Hypothalamus (tissue), 51 donors: ENCODE data around the gene CHMP1A.

Experiments used
- DNase-seq, 51 donors: peaks; one replicate each; lab custom pipeline; 2025; lab: John Stamatoyannopoulos, UW

CHMP1A gene

DNA sequence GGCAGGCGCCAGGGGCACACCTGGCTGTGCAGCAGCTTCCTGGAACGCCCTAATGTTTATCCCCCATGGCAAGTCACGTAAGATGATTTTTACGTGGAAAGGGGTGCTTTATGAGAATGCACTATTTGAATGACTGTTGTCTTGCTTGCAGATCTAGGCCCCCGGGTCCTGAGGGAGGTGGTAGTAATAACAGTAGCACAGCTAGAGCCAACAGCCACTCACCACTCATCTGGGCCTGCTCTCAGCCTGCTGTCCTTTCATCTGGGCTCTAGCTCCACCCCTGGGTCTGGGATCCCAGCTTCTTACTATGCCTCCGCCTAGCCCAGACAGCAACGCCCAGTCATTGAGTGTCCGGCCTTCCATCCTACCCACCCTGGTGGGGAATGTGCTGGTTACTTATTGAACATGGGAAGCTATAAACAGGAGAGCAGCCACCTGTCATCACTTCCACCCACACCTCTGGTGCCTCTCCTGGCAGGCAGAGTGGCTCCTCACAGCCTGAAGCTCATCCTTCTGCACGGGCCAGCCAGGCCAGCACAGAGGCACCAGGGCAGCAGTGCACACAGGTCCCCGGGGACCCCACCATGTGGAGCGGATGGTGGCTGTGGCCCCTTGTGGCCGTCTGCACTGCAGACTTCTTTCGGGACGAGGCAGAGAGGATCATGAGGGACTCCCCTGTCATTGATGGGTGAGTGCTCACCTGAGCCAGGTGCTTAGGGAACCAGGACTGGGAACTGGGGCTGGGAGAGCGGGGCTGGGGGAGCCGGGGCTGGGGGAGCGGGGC lies 27.5 kb downstream of the CHMP1A start:
- DNase-seq: no peak

DNA sequence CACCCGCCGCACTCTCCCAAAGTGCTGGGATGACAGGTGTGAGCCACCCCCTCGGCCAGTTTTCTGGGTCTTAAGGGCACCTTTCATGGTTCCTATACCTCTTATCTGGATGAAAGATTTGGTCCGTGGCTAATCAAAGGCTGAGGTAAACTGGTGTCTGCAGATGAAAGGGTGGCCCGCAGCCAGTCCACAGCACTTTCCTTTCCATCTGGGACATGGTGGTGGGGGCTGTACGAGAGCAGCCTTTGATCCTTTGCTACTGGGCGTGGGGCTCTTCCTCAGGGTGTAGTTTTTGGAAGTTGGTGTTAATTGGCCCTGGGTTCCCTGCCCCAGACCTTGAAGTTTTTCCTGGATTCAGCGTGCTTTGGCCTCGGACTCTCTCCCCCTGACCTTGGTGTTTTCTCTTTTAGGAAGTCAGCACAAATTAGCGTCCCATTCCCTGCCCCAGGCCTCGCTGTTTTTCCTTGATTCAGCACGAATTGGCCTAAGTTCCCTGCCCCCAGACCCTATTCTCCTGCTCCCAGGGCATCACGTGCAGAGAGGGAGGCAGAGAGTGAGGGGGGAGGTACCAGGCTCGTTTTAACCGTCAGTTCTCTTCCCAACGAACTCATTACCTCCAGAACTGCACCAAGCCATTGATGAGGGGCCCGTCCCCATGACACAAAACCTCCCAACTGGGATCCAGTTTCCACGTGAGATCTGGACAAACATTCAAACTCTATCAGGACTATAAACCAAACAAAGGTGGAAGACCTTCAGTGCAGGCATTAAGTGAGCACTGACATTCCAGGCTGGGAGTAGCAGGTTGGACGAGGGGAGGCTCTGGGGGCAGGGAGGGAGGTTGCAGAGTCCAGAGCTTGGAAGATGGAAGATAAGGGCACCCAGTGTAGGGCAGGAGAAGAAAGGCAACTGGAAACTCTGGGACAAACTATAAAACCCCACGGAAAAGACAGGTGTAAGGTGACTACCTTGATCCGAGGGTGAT lies 32.4 kb downstream of the CHMP1A start:
- DNase-seq: no peak

DNA sequence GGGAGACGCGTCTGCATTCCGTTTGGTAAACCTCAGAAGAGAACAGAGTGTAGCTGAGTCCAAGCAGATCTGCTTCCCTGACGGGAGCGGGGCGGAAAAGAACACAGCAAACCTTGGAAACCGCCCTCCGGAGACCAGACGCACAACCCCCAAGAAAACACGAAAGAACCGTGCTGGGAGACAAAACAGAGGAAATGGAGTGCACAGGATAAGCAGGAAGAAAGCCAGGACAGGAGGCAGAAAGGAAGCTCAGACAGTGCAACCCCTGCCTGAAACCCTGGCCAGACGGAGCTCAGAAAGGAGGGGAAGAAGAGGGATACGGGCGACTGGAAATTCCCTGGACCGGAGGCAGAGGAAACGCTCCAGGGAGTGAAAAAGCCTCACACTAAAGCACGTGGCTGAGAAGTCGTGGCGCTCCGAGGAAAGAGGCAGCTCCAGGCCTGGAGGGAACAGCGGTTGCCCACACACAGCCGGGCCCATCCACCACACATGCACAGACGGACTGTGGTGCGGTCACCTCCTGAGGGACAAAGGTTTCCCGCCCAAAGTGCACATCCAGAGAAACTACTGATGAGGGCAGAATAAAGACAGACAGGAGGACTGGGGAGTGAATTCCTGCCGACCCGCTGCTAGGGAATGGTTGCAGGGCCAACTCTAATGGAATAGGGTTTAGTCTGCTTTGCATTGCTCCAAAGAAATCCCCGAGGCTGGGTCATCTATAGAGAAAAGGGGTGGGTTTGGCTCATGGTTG lies 33.8 kb downstream of the CHMP1A start:
- DNase-seq: no peak

DNA sequence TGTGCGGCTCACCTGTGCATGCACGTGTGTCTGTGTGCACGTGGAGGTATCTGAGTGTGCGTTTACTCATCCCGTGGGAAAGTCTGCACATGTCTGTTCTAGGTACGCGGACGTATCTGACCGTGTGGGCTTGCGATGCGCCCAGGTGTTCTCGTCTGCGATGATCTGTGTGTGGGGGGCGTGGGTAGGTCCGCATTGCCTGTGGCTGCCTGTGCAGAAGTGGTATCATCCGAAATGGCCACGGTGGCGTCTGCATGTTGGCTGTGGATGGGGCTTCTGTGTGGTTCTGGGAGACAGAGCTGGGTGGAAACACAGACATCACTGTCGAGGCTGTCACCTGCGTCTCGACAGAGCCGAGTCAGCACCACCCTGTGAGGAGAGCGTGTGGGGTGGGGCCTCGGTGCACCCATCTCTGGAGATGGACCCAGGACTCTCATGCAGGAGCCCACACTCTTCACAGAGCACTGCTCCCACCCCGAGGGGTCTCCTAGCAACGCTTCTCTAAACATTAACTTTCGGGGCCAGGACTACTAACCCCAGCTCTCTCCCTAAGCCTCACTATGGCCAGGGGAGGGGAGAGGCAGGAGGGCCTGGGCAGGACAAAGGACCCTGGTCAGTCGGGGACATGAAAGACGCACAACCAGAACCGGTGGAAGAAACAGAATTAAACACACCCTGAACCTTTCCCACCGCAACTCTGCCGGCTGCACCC lies 35.7 kb downstream of the CHMP1A start:
- DNase-seq: no peak

DNA sequence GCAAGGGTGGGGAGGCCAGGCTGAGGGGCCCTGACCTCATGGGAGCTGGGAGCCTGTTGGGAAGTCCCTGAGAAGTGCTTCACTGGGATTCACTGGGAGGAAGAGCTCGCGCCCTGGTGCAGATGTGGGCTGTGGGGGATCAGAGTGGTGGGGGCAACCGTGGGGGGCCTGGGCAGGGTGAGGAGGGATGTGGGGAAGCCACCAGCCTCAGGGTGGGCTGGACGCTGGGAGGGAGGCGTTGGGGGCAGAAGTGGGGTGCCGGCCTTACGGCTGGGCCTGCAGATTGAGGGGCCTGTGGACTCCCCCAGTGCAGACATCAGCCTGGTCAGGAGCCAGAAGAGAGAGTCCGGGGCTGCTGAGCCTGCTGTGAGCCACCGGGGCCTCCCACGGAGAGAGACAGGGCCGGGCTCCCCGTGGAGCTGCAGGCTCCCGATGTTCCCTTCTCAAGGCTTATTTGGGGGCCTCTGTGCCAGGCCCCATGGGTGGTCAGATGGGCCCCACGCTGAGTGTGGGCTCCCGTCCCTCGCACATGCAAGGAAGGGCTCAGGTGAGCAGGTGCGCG lies 36.3 kb downstream of the CHMP1A start:
- DNase-seq: no peak

DNA sequence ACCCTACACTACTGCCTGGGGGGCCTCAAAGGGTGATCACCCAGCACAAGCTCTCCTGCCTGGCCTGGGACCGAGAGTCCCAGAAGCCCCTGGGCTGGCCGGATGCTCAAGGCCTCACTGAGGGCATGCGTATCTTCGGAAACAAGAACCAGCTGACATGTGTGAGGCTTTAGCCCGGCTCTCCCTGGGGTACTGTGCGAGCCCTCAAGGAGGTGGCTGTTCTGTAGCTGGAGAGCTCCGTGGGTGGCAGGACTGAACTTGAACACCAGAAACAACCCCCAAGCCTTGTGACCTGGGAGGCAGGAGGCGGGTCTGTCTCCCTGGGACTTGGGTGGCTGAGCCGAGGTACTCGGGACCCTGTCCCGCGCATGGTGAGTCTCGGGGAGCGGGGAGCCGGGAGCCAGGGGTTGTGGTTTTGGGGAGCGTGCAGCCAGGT lies 37.1 kb downstream of the CHMP1A start:
- DNase-seq: no peak

DNA sequence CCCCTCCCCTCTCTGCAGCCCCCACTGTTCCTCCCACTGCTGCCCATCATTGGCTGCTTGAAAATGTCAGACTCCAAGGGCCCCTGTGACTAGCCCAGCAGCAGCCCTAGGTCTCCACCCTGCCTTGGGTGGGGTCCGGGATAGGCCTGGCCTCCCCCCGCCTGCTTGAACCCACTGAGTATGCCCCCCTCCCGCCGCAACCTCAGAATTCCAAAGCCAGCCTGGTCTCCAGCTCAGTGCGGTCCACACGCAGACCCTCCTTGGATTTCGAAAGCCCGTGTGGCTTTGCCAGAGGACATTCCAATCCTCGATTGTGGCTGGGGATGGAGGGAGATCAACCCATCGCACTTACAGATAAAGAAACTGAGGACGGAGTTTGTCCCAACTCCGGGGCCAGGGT lies 37.7 kb downstream of the CHMP1A start:
- no peak for DNase-seq

DNA sequence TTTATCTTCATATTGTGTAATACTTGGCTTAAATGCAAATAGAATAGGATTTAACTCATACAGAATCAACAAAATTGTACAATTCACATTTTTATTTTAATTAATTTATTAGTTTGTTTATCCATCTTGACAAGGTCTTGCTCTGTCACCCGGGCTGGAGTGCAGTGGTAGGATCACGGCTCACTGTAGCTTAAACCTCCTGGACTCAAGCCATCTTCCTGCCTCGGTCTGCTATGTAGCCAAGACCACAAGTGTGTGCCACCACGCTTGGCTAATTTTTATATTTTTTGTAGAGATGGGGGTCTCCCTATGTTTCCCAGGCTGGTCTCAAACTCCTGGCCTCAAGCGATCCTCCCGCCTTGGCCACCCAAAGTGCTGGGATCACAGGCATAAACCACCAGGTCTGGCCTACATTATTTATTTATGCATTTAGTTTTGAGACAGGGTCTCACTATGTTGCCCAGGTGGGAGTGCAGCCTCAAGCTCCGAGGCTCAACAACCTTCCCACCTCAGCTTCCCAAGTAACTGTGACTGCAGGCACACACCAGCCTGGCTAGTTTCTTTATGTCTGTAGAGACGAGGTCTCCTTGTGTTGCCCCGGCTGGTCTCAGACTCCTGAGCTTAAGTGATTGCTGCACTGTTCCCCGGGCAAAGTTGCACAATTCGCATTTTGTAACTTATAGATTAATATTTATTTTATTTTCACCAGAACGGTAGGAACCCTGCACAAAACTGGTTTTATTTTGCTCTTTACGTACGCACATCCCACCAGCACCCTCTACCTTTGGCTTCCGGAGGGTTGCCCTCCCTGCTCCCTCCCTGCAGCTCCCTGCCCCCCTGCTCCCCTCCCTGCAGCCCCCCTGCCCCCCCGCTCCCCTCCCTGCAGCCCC lies 39.2 kb downstream of the CHMP1A start:
- no peak for DNase-seq

DNA sequence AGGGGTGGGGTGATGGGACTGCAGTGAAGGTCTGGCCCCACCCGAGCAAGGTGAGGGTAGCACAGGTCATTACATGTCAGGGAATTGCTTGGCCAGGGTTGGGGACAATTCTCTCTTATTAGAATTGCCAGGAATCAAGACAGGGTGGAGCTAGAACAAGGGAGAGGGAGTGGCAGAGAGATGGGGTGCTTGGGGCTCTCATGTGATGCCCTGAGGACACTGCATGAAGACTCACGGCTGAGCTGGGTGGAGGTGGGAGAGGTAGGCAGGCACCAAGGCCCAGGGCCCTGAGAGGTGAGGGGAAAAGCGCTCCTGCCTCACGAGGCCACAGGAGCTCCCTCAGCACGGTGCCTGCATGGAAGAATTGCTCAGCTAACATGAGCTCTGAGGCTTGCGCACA lies 40.5 kb downstream of the CHMP1A start:
- no peak for DNase-seq

DNA sequence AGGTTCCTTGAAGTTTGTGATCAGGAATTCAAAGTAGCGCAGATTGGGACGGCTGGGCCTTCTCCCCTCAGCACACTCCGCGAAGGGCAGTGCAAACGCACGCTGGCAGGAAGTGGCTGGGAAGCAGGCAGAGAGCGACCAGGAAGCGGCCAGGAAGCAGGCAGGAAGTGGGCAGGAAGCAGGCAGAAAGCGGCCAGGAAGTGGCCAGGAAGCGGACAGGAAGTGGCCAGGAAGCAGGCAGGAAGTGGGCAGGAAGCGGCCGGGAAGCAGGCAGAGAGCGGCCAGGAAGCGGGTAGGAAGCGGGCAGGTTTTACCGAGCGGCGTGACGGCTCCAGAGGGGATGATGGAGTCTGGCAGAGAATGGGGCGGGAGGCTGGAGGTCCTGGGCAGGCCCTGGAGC lies 40.9 kb downstream of the CHMP1A start:
- DNase-seq: no peak

DNA sequence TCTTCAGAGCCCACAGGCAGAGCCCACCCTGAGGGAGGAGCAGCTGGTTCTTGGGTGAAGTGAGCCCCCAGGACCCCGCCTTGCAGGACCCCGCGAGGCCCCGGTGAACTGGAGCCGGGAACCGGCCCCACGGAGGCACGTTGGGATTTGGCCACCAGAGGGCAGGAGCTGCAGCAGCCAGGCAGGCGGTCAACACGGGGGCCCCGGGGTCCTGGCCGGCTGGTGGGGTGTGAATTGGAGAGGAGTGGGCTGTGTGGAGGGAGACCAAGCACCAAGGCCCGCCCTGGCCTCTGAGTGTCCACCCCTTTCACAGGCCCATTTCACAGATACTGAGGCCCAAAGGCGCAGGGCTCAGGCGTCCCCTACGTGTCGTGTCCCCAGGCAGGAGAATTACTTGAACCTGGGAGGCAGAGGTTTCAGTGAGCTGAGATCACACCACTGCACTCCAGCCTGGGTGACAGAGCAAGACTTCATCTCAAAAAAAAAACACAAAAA lies 41.9 kb downstream of the CHMP1A start:
- peak in 4 of 51 donors; percentile 10 to 23 (median 12) for DNase-seq

DNA sequence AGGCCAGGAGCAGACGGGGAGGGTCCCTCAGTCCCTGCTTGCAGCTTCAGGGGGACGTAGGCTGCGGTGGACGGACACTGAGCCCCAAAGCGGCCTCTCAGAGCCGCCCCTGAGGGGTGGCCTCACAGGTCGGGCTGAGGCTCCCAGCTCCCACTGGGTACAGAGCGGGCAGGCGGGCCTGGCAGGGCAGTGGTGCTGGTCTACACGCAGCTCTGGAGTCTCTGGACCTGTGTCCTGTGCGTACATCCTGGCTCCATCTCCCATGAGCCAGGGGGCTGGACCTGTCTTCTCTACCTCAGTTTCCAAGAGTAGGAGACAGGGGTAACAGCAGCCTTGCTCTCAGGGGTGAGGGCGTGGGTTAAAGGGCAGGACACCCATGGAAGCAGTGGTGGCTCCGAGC lies 42.3 kb downstream of the CHMP1A start:
- DNase-seq: no peak

DNA sequence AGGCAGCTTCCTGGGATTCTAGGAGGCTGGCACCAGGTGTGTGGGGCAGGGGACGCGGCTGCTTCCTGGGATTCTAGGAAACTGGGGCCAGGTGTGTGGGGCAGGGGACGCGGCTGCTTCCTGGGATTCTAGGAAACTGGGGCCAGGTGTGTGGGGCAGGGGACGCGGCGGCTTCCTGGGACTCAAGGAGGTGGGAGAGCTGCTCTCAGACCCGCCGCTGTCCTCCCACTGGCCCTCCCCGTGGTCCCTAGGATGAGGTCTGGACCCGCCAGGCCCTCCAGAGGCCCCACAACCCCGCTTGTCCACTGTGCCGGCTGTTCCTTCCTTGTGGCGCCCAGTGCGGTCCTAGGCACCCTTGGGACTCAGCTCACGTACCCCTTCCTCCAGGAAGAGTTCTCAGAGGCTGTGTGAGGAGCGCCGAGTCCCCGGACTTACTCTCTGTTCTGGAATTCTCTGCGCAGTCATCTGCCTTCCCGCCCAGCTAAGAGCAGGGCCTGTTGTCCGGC lies 43.5 kb downstream of the CHMP1A start:
- DNase-seq: no peak

DNA sequence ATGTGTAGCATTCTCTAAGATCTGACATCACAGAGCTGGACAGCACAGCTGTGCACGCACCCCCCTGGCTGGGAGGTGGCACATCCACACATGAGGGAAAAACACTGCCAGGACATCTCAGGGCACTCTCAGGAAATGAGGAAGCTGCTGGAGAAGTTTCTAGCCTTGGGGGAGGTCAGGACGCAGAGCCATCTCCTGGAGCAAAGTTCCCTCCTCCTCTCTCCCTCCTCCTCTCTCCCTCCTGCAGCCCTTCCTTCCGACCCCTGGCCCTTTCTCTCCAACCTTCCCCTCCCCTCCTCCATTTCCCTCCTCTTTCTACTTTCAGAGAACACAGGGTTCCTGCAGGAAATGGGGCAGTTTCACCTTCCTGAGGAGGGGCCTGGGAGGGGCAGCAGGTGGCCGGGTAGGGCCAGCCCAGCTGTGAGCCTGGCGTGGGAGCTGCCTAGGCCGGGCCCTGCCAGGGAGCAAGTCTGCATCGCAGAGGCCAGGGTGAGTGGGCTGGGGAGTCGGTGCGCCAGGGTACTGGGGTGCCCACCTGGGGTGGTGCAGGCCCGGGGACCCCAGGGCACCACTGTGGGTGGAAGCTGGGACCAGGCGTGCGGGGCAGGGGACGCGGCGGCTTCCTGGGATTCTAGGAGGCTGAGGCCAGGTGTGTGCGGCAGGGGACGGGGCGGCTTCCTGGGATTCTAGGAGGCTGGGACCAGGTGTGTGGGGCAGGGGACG lies 44.1 kb downstream of the CHMP1A start, which contains the start of gene DPEP1:
Gene DPEP1, plus strand, starts transcription at position 412 of the 723 bp plus-strand sequence. CDS start 16,769 bp downstream, outside the sequence.
- DNase-seq: no peak

DNA sequence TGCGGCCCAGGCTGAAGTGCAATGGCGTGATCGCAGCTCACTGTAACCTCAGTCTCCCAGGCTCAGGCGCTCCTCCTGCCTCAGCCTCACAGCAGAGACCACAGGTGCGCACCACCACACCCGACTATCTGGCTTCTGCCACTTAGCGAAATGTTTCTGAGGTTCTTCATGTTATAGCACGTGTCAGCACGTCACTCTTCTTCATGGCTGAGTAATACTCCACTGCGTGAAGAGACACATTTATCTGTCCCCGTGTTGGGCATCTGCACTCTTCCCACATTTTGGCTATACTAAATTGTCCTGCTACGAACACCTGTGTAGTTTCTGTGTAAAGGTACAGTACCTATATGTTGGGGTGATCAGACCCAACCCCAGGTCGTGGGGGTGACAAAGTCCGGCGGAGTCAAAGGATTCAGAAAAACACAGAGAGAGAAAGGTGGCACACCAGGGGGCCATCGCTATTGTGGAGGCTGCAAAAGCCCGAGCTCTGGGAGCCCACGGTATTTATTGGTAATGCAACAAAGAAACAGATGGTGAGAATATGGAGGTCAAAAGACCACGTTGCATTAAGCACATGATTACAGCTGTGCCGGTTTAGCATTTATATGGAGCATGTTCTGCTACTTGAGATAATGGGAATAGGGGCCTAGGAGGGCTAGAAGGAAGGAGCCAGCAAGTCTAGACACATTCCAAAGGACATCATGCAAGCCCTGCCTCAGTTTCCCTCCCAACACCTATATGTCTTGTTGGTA lies 44.9 kb downstream of the CHMP1A start:
- DNase-seq: no peak

DNA sequence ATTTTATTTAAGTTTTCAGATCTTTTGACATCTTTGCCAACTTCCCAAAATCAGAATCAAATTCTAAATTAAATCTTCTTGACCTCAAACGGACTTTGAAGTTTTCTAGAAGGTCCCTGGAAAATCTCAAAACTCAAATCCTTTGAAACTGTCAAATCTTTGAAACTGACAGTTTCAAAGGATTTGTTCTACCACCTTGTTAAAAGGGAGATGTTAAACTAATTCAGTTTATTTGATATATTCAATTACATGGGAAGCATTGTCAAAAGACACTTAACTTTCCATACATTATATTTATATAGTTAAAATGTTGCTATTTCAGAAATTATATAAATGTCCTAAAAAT lies 47.4 kb downstream of the CHMP1A start:
- DNase-seq: no peak
